Measurements from ENCODE around the gene CENPN. TPM values are rescaled to one million over a fixed set of nuclear protein-coding genes. Genes with fewer than 3 reads are reported as not detected.

The CENPN gene
- total and polyA plus RNA-seq, 2 of the 13 experiments (the other 11 are each of a cell fraction or from before 2014, with no cell fraction given) = 29.7 to 129 TPM

DNA sequence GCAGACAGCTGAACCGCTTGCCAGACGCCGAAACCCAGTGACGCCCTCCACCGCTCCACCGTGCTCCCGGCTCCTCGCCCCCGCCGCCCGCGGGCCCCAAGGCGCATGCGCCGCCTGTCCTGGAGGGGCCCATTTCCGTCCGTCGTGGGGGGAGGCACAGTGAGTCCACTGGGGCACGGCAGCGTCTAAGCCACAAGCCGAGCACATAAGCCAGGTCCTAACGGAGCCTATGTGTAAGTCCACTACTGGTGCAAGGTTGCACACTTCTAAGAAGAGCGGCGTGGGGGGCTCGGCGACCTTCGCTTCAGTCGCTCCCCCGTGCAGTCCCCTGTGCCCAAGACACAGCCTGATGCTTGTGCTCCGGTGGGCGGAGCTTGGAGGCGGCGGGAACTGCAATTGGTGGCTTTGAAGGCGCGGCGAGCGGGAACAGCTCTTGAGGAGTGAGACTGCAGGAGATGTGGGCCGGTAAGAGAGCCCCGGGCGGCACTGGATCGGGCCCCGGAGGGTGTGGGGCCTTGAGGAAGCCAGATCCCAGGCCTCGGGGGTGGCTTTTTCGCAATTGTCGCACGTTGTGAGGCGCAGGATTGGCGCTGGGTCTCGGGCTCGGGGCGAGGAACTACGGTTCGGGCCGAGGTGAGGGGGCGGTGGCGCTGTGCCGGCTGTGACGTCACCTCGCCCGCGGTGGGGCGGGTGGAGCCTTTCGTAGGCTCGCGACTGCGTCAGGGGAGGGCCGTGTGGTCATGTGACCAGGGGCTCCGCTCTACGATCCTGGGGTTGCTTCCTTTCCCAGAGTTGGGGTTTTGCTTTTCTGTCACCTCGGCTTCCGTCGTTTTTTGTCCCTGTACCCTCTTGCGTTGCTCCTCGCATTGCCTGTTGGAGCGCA, at the start of gene CENPN, which contains the start of gene CMC2 (continued):
- TF ChIP-seq STAG1 (CRISPR knock-in tag; IDR thresholded peaks at IDR 0.05) (no peak), ZNF10 (CRISPR knock-in tag; IDR thresholded peaks at IDR 0.05; ENCODE audit: borderline replicate concordance, low read depth) (no peak), YEATS2 (CRISPR knock-in tag; IDR thresholded peaks at IDR 0.05; ENCODE audit: borderline replicate concordance) (peak; percentile 60), ZNF879 (CRISPR knock-in tag; IDR thresholded peaks at IDR 0.05) (peak; percentile 86), ZNF772 (CRISPR knock-in tag; IDR thresholded peaks at IDR 0.05) (peak; percentile 89), CEBPB (IDR thresholded peaks at IDR 0.05; ENCODE audit: borderline replicate concordance, low read depth, low read length) (peak; percentile 50; the same call in 1 of the 2 replicates), ELF1 (CRISPR knock-in tag; IDR thresholded peaks at IDR 0.05) (peak; percentile 68), RNF2 (conservative IDR thresholded peaks at IDR 0.05; ENCODE audit: low read depth) (peak; percentile 60; the same call in 1 of the 2 replicates), ZBTB34 (CRISPR knock-in tag; IDR thresholded peaks at IDR 0.05) (peak; percentile 79), NFYC (CRISPR knock-in tag; IDR thresholded peaks at IDR 0.05) (peak; percentile 85), PLRG1 (conservative IDR thresholded peaks at IDR 0.05) (no peak), GLI4 (CRISPR knock-in tag; IDR thresholded peaks at IDR 0.05; ENCODE audit: borderline replicate concordance) (peak; percentile 85; the same call in 1 of the 2 replicates)
- TF ChIP-seq, protein P1, sequence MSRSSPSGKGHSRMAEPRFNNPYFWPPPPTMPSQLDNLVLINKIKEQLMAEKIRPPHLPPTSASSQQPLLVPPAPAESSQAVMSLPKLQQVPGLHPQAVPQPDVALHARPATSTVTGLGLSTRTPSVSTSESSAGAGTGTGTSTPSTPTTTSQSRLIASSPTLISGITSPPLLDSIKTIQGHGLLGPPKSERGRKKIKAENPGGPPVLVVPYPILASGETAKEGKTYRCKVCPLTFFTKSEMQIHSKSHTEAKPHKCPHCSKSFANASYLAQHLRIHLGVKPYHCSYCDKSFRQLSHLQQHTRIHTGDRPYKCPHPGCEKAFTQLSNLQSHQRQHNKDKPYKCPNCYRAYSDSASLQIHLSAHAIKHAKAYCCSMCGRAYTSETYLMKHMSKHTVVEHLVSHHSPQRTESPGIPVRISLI (CRISPR knock-in tag; IDR thresholded peaks at IDR 0.05; ENCODE audit: borderline replicate concordance) = peak; percentile 70
- TF ChIP-seq, protein P2, sequence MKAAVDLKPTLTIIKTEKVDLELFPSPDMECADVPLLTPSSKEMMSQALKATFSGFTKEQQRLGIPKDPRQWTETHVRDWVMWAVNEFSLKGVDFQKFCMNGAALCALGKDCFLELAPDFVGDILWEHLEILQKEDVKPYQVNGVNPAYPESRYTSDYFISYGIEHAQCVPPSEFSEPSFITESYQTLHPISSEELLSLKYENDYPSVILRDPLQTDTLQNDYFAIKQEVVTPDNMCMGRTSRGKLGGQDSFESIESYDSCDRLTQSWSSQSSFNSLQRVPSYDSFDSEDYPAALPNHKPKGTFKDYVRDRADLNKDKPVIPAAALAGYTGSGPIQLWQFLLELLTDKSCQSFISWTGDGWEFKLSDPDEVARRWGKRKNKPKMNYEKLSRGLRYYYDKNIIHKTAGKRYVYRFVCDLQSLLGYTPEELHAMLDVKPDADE (CRISPR knock-in tag; IDR thresholded peaks at IDR 0.05) = 0 out of 2 replicates have a peak, but pooled peaks have one; percentile 76
- TF ChIP-seq, protein P3, sequence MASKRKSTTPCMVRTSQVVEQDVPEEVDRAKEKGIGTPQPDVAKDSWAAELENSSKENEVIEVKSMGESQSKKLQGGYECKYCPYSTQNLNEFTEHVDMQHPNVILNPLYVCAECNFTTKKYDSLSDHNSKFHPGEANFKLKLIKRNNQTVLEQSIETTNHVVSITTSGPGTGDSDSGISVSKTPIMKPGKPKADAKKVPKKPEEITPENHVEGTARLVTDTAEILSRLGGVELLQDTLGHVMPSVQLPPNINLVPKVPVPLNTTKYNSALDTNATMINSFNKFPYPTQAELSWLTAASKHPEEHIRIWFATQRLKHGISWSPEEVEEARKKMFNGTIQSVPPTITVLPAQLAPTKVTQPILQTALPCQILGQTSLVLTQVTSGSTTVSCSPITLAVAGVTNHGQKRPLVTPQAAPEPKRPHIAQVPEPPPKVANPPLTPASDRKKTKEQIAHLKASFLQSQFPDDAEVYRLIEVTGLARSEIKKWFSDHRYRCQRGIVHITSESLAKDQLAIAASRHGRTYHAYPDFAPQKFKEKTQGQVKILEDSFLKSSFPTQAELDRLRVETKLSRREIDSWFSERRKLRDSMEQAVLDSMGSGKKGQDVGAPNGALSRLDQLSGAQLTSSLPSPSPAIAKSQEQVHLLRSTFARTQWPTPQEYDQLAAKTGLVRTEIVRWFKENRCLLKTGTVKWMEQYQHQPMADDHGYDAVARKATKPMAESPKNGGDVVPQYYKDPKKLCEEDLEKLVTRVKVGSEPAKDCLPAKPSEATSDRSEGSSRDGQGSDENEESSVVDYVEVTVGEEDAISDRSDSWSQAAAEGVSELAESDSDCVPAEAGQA (IDR thresholded peaks at IDR 0.05; ENCODE audit: low read depth) = peak; percentile 69
- TF ChIP-seq, protein P3 (CRISPR knock-in tag; IDR thresholded peaks at IDR 0.05; ENCODE audit: borderline replicate concordance) = no peak
- TF ChIP-seq, protein P4, sequence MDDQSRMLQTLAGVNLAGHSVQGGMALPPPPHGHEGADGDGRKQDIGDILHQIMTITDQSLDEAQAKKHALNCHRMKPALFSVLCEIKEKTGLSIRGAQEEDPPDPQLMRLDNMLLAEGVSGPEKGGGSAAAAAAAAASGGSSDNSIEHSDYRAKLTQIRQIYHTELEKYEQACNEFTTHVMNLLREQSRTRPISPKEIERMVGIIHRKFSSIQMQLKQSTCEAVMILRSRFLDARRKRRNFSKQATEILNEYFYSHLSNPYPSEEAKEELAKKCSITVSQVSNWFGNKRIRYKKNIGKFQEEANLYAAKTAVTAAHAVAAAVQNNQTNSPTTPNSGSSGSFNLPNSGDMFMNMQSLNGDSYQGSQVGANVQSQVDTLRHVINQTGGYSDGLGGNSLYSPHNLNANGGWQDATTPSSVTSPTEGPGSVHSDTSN (CRISPR knock-in tag; IDR thresholded peaks at IDR 0.05; ENCODE audit: borderline replicate concordance) = peak; percentile 62; the same call in 1 of the 2 replicates

All from HepG2 (cell line).